SK-N-SH treated with all-trans-retinoic acid at 6 μM for 48 hours (cell line): ENCODE results near the gene RNF157.

Experiments
- ISL1 ChIP-seq: fragments of 250-450 bp; sonication (Bioruptor Pico); IDR thresholded peaks from 2 replicates; pipeline ENCODE4 v2.1.2; 2022; ENCODE audit warnings: mild to moderate bottlenecking, moderate library complexity
- ZFP3 ChIP-seq: fragments of 250-450 bp; sonication (Bioruptor Pico); IDR thresholded peaks from 2 replicates; pipeline ENCODE4 v1.5.0; 2020; ENCODE audit warnings: mild to moderate bottlenecking, moderate library complexity
- ZFP30 ChIP-seq: fragments of 450-650 bp; formaldehyde crosslinking; IDR thresholded peaks from 2 replicates; pipeline ENCODE4 v1.5.0; 2022; ENCODE audit warnings: mild to moderate bottlenecking, moderate library complexity
- ZNF8 ChIP-seq: fragments of 450-650 bp; formaldehyde crosslinking; IDR thresholded peaks from 2 replicates; pipeline ENCODE4 v1.5.0; 2020; ENCODE audit warnings: mild to moderate bottlenecking, moderate library complexity
- TF ChIP-seq, protein P1 (sequence below): fragments of 250-450 bp; sonication (Bioruptor Pico); IDR thresholded peaks from 2 replicates; pipeline ENCODE4 v1.5.1; 2020; ENCODE audit warnings: low read depth, mild to moderate bottlenecking, moderate library complexity
- TF ChIP-seq, protein P2 (sequence below): fragments of 250-450 bp; sonication (Bioruptor Pico); IDR thresholded peaks from 2 replicates; pipeline ENCODE4 v1.8.0; 2020; ENCODE audit warnings: mild to moderate bottlenecking, moderate library complexity, borderline replicate concordance

DNA sequence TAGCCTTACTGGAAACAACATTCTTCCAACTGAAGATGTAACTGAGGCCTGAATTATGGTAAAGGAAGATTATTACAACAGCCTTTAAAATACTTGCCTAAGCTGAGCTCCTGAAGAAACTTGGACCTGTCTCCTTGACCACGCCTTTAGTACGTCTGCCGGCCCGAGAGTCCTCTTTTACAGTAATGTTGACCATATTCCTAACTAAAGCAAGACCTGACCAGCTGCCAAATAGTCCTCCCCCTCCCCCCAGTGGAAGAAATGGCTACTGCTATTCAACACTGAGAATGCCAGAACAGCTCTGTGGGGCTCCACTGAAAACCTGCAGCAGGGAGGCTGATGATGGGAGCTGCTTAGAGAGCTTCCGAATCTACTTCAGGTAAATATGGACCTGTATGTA lies 86.7 kb downstream of the RNF157 start:
- TF ChIP-seq, protein P1, sequence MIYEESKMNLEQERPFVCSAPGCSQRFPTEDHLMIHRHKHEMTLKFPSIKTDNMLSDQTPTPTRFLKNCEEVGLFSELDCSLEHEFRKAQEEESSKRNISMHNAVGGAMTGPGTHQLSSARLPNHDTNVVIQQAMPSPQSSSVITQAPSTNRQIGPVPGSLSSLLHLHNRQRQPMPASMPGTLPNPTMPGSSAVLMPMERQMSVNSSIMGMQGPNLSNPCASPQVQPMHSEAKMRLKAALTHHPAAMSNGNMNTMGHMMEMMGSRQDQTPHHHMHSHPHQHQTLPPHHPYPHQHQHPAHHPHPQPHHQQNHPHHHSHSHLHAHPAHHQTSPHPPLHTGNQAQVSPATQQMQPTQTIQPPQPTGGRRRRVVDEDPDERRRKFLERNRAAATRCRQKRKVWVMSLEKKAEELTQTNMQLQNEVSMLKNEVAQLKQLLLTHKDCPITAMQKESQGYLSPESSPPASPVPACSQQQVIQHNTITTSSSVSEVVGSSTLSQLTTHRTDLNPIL (CRISPR knock-in tag), result no peak
- TF ChIP-seq ZFP30, result no peak
- TF ChIP-seq, protein P2, sequence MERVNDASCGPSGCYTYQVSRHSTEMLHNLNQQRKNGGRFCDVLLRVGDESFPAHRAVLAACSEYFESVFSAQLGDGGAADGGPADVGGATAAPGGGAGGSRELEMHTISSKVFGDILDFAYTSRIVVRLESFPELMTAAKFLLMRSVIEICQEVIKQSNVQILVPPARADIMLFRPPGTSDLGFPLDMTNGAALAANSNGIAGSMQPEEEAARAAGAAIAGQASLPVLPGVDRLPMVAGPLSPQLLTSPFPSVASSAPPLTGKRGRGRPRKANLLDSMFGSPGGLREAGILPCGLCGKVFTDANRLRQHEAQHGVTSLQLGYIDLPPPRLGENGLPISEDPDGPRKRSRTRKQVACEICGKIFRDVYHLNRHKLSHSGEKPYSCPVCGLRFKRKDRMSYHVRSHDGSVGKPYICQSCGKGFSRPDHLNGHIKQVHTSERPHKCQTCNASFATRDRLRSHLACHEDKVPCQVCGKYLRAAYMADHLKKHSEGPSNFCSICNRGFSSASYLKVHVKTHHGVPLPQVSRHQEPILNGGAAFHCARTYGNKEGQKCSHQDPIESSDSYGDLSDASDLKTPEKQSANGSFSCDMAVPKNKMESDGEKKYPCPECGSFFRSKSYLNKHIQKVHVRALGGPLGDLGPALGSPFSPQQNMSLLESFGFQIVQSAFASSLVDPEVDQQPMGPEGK (CRISPR knock-in tag), result no peak
- TF ChIP-seq ISL1 (CRISPR knock-in tag), result no peak
- TF ChIP-seq ZNF8 (CRISPR knock-in tag), result no peak
- TF ChIP-seq ZFP3 (CRISPR knock-in tag), result no peak
